RWPE1 (cell line): ENCODE measurements around the gene ATXN7.

Experiments
- CTCF ChIA-PET: fragments of 350-600 bp; sonication (Branson Sonifier 250); formaldehyde crosslinking; extraction: SDS; loops from one replicate; lab custom pipeline; 2021; lab: Yijun Ruan, JAX
- POLR2A ChIA-PET: fragments of 400-600 bp; formaldehyde crosslinking; extraction: SDS; loops from one replicate; lab custom pipeline; 2020; ENCODE audit warnings: antibody characterized with exemption; ENCODE audit not compliant: low non-redundant PET; lab: Yijun Ruan, JAX
- DNase-seq: peaks from one replicate; pipeline ENCODE4 v3.0.0; 2012; ENCODE audit warnings: low spot score
- H3K27ac ChIP-seq: fragments of 450-650 bp; 2 replicates; pipeline ENCODE4 v1.5.1; 2017
- CTCF ChIP-seq: fragments of 450-650 bp; conservative IDR thresholded peaks from 2 replicates; pipeline ENCODE4 v1.5.1; 2017; ENCODE audit warnings: low read depth, mild to moderate bottlenecking

Gene ATXN7

GRCh38 chr3:63933459-63933858 lies 69.8 kb downstream of the ATXN7 start:
- no peak for TF ChIP-seq CTCF
- ChIA-PET POLR2A (no interaction called here), CTCF (no interaction called here)
- no peak overlapping the region for H3K27ac ChIP-seq
- no peak for DNase-seq

GRCh38 chr3:63934041-63934866 lies 70.6 kb downstream of the ATXN7 start:
- TF ChIP-seq CTCF, result no peak
- CTCF ChIA-PET, result no interaction called here
- no peak for DNase-seq
- POLR2A ChIA-PET, result no interaction called here
- no peak overlapping the region for H3K27ac ChIP-seq

- ChIA-PET POLR2A (no interaction called here), CTCF (no interaction called here)
- no peak for DNase-seq
- H3K27ac ChIP-seq, result no peak overlapping the region
- no peak for TF ChIP-seq CTCF
These were observed 73.3 kb downstream of the ATXN7 start for GRCh38 chr3:63936925-63937324.

GRCh38 chr3:63937661-63938651 lies 74.3 kb downstream of the ATXN7 start:
- ChIA-PET CTCF (interaction anchor here (0.6 kb wide), 1 partner anchor 55 kb away, joined by 5 read pairs; no protein-coding TSS in a partner anchor), POLR2A (no interaction called here)
- TF ChIP-seq CTCF, result no peak
- no peak overlapping the region for H3K27ac ChIP-seq
- DNase-seq, result peak; percentile 38

- no peak for TF ChIP-seq CTCF
- peak; percentile 53 for DNase-seq
- peak overlapping the region; percentile 65 for H3K27ac ChIP-seq
- POLR2A ChIA-PET, result no interaction called here
- CTCF ChIA-PET, result interaction anchor here (0.5 to 0.6 kb wide), 2 partner anchors 20 to 1790 kb away, joined by 4 to 5 read pairs; no protein-coding TSS in a partner anchor
These were observed 76.7 kb downstream of the ATXN7 start for GRCh38 chr3:63940389-63940757.

GRCh38 chr3:63942528-63942927 lies 78.9 kb downstream of the ATXN7 start:
- TF ChIP-seq CTCF, result no peak
- DNase-seq, result no peak
- ChIA-PET CTCF (no interaction called here), POLR2A (no interaction called here)
- H3K27ac ChIP-seq, result no peak overlapping the region
